Inferior parietal cortex (tissue), 1 donor: ENCODE results near the gene GIPC3.

Source experiments
- DNase-seq: peaks from one replicate; pipeline ENCODE4 v3.0.0-alpha.2; 2016; ENCODE audit errors: extremely low spot score

Gene GIPC3

GRCh38 chr19:3604987-3605343 is 19.7 kb downstream of the GIPC3 start:
- no peak for DNase-seq

- DNase-seq = no peak
These were observed 20.1 kb downstream of the GIPC3 start for GRCh38 chr19:3605361-3605760.

- DNase-seq = no peak
These were observed 20.5 kb downstream of the GIPC3 start for GRCh38 chr19:3605770-3606169.

GRCh38 chr19:3606174-3606689 is 21.0 kb downstream of the GIPC3 start:
- no peak for DNase-seq

- no peak for DNase-seq
These were observed 21.5 kb downstream of the GIPC3 start, which contains the start of gene TBXA2R for GRCh38 chr19:3606690-3607289. TBXA2R (minus strand) TSS chr19:3606875; CDS start chr19:3600634, 6,241 bp downstream.

- no peak for DNase-seq
These were observed 22.2 kb downstream of the GIPC3 start for GRCh38 chr19:3607303-3608078.

- DNase-seq = no peak
These were observed 22.9 kb downstream of the GIPC3 start for GRCh38 chr19:3608079-3608641.

GRCh38 chr19:3608750-3609322 is 23.6 kb downstream of the GIPC3 start:
- no peak for DNase-seq

- no peak for DNase-seq
These were observed 24.8 kb downstream of the GIPC3 start for GRCh38 chr19:3609779-3610719.

- DNase-seq = no peak
These were observed 25.8 kb downstream of the GIPC3 start for GRCh38 chr19:3610745-3611717.

GRCh38 chr19:3611841-3612240 is 26.6 kb downstream of the GIPC3 start:
- DNase-seq = no peak

- no peak for DNase-seq
These were observed 27.1 kb downstream of the GIPC3 start for GRCh38 chr19:3612330-3612729.

GRCh38 chr19:3612901-3613741 is 27.8 kb downstream of the GIPC3 start:
- no peak for DNase-seq

GRCh38 chr19:3613818-3614661 is 28.8 kb downstream of the GIPC3 start:
- DNase-seq = no peak

- DNase-seq = no peak
These were observed 29.7 kb downstream of the GIPC3 start for GRCh38 chr19:3614858-3615505.

- no peak for DNase-seq
These were observed 30.4 kb downstream of the GIPC3 start for GRCh38 chr19:3615524-3616135.

- no peak for DNase-seq
These were observed 32.2 kb downstream of the GIPC3 start for GRCh38 chr19:3617463-3617862.
